Measurements from ENCODE around the gene ESYT1. TPM values are rescaled to one million over a fixed set of nuclear protein-coding genes. Genes with fewer than 3 reads are reported as not detected.

ESYT1 gene, protein sequence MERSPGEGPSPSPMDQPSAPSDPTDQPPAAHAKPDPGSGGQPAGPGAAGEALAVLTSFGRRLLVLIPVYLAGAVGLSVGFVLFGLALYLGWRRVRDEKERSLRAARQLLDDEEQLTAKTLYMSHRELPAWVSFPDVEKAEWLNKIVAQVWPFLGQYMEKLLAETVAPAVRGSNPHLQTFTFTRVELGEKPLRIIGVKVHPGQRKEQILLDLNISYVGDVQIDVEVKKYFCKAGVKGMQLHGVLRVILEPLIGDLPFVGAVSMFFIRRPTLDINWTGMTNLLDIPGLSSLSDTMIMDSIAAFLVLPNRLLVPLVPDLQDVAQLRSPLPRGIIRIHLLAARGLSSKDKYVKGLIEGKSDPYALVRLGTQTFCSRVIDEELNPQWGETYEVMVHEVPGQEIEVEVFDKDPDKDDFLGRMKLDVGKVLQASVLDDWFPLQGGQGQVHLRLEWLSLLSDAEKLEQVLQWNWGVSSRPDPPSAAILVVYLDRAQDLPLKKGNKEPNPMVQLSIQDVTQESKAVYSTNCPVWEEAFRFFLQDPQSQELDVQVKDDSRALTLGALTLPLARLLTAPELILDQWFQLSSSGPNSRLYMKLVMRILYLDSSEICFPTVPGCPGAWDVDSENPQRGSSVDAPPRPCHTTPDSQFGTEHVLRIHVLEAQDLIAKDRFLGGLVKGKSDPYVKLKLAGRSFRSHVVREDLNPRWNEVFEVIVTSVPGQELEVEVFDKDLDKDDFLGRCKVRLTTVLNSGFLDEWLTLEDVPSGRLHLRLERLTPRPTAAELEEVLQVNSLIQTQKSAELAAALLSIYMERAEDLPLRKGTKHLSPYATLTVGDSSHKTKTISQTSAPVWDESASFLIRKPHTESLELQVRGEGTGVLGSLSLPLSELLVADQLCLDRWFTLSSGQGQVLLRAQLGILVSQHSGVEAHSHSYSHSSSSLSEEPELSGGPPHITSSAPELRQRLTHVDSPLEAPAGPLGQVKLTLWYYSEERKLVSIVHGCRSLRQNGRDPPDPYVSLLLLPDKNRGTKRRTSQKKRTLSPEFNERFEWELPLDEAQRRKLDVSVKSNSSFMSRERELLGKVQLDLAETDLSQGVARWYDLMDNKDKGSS
- total RNA-seq (100 to 1,000 TPM; 185 to 191 TPM), polyA plus RNA-seq (374 TPM)

DNA sequence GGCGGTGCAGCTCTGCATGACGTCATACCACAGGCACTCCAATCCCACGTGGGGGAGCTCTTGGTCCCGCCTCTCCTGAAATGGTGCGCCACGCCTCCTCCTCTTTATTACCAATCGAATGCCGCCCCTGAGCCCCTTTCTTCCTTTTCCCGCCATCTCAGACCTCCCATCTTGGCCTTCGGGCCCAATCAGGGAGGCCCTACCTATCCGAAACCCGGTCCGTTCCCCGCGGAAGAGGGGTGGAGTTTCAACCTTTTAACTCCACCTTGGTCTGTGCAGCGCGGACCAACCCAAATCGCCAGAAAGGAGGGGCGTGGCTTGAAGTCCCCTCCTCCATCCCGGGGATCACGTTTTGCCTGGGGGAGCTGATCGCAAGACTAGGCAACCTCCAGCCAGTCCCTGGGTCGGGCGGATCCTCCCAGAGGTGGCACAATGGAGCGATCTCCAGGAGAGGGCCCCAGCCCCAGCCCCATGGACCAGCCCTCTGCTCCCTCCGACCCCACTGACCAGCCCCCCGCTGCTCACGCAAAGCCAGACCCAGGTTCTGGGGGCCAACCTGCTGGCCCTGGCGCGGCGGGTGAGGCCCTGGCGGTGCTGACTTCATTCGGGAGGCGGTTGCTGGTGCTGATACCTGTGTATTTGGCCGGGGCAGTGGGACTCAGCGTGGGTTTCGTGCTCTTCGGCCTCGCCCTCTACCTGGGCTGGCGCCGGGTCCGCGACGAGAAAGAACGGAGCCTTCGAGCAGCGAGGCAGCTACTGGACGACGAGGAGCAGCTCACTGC lies at the start of gene ESYT1:
Gene ESYT1, plus strand, starts transcription at position 380 of the 782 bp plus-strand sequence. Its CDS starts 53 bp downstream, at position 433.
- Histone ChIP-seq H3K4me3 (ENCODE audit: low read length) (peak within 1 kb of the TSS; percentile 90), H3K36me3 (ENCODE audit: insufficient read depth, low read length) (peaks cover 27% of the 10 kb centered on the region), H3K4me1 (ENCODE audit: insufficient read depth, low read length) (peaks cover 50% of the 10 kb centered on the region), H3K27ac (ENCODE audit: low read depth, low read length) (peak within 1 kb of the TSS; percentile 90), H3K9me3 (ENCODE audit: low read length) (no peaks in the 10 kb centered on the region), H3K27me3 (ENCODE audit: insufficient read depth, low read length, poor library complexity, severe bottlenecking) (no peaks in the 10 kb centered on the region)
- CTCF ChIA-PET, result interaction anchor here (0.6 to 8.6 kb wide), 19 partner anchors 8 to 501 kb away, joined by 3 to 121 read pairs (median 5); partner anchors contain the start of genes CD63, COQ10A, MYL6 and MYL6B
- peak; percentile 94 to 99 (median 99) for DNase-seq
- H3K9me3 Mint-ChIP-seq, result no peaks in the 10 kb centered on the region
- H3K36me3 Mint-ChIP-seq, result peaks cover 22 to 44% (median 27%) of the 10 kb centered on the region in 3 donors
- peak within 1 kb of the TSS; percentile 90 to 99 (median 98) for H3K27ac Mint-ChIP-seq
- H3K27me3 Mint-ChIP-seq, result peaks cover 0 to 2% of the 10 kb centered on the region in 2 donors
- H3K4me3 Mint-ChIP-seq, result peak within 1 kb of the TSS; percentile 86 to 99 (median 98)
- POLR2A ChIA-PET, result interaction anchor here (0.5 to 4.5 kb wide), 20 partner anchors 9 to 310 kb away, joined by 3 to 58 read pairs (median 6); partner anchors contain the start of genes IL23A, MYL6, MYL6B and ORMDL2
- H3K4me1 Mint-ChIP-seq, result peaks cover 59 to 71% (median 69%) of the 10 kb centered on the region in 3 donors

DNA sequence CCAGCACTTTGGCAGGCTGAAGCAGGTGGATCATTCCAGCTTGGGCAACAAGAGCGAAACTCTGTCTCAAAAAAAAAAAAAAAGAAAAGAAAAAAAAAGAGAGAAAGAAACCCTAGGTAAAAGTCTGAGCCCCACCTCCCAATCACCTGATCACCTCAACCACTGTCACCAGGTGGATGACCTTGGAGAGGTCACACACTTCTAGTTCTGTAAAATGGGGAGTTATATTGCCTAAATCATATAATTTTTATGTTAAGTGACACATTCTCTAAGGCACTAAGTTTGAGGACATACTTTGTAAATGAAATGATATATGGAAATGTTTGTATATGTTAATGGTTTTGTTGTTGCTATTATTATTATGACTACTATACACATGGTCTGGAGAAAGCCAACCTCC lies 49.6 kb upstream of the ESYT1 start:
- DNase-seq, result no peak
- Histone ChIP-seq H3K36me3 (ENCODE audit: insufficient read depth, low read length) (no peaks in the 10 kb centered on the region), H3K4me3 (ENCODE audit: low read length) (no peak overlapping the region), H3K27me3 (ENCODE audit: insufficient read depth, low read length, poor library complexity, severe bottlenecking) (peaks cover 6% of the 10 kb centered on the region), H3K4me1 (ENCODE audit: insufficient read depth, low read length) (peaks cover 5% of the 10 kb centered on the region), H3K27ac (ENCODE audit: low read depth, low read length) (no peak overlapping the region), H3K9me3 (ENCODE audit: low read length) (no peaks in the 10 kb centered on the region)
- peaks cover 0 to 1% (median 0%) of the 10 kb centered on the region in 3 donors for H3K36me3 Mint-ChIP-seq
- H3K4me3 Mint-ChIP-seq, result peak overlapping the region; percentile 84 to 94 (median 86)
- peaks cover 3 to 24% (median 4%) of the 10 kb centered on the region in 3 donors for H3K4me1 Mint-ChIP-seq
- ChIA-PET CTCF (interaction anchor here (0.7 to 1.6 kb wide), 9 partner anchors 10 to 83 kb away, joined by 3 to 8 read pairs (median 3); partner anchors contain the start of gene PA2G4), POLR2A (interaction anchor here (0.6 kb wide), 2 partner anchors 40 to 52 kb away, joined by 3 read pairs; partner anchors contain the start of gene ZC3H10)
- no peaks in the 10 kb centered on the region for H3K9me3 Mint-ChIP-seq
- H3K27ac Mint-ChIP-seq, result peak overlapping the region in 6 of 8 donors; percentile 10 to 61 (median 31)
- H3K27me3 Mint-ChIP-seq, result peaks cover 2 to 10% of the 10 kb centered on the region in 2 donors

DNA sequence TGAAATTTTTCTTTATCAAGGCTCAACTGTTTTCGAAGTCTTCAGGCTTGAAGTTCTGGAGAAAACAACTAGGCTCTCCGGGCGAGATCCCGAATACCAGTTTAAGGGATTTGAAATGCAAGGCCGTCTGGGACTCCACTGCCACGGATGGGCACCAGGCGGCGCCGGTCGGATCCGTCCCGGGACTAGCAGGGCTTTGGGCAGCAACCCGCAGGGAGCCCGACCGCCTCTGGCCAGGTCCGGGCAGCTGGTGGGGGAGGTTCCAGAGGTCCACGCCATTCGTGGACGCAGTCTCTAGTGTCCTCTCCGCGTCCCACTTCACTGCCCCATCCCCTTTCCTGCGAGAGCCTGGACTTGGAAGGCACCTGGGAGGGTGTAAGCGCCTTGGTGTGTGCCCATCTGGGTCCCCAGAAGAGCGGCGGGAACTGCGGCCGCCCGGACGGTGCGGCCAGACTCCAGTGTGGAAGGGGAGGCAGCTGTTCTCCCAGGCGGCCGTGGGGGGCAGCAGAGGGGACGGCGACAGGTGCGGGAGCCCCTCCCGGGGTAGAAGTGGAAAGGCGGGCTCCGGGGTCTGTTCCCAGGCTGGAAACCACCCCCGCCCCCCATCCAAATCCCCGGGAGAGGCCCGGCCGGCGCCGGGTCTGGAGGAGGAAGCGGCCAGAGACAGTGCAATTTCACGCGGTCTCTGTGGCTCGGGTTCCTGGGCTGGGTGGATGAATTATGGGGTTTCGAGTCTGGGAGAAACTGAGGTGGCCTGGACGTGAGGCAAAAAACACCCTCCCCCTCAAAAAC lies 48.9 kb upstream of the ESYT1 start:
- POLR2A ChIA-PET, result interaction anchor here (1.4 to 2.2 kb wide), 2 partner anchors 25 to 39 kb away, joined by 4 to 9 read pairs; partner anchors contain the start of genes PA2G4 and ZC3H10
- H3K4me3 ChIP-seq (ENCODE audit: low read length), result peak overlapping the region; percentile 83

DNA sequence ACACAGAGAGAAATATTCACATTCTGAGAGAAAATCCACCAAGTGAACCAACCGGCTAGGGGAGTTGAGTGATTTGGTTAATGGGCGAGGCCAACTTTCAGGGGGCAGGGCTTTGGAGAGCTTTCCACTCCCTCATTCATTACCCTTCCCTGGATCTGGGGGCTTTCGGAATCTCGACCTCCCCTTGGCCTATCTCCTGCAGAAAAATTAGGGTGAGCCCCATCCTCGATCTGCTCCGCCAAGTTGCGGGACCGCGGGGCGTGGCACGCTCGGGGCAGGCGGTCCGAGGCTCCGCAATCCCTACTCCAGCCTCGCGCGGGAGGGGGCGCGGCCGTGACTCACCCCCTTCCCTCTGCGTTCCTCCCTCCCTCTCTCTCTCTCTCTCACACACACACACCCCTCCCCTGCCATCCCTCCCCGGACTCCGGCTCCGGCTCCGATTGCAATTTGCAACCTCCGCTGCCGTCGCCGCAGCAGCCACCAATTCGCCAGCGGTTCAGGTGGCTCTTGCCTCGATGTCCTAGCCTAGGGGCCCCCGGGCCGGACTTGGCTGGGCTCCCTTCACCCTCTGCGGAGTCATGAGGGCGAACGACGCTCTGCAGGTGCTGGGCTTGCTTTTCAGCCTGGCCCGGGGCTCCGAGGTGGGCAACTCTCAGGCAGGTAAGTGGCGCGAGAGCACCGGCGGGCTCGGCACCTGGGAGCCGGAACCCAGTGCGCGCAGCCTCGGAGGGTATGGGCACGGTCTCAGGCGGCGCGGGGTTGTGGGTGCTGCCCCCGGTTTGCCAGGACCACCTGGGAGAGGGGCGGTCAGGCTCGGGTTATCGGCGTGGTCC lies 48.1 kb upstream of the ESYT1 start, which contains the start of gene ERBB3:
Gene ERBB3, plus strand, starts transcription at position 443 of the 833 bp plus-strand sequence. Its CDS starts 136 bp downstream, at position 579.
- peaks cover 3 to 24% (median 4%) of the 10 kb centered on the region in 3 donors for H3K4me1 Mint-ChIP-seq
- peaks cover 0 to 1% (median 0%) of the 10 kb centered on the region in 3 donors for H3K36me3 Mint-ChIP-seq
- Histone ChIP-seq H3K9me3 (ENCODE audit: low read length) (no peaks in the 10 kb centered on the region), H3K4me1 (ENCODE audit: insufficient read depth, low read length) (peaks cover 5% of the 10 kb centered on the region), H3K27me3 (ENCODE audit: insufficient read depth, low read length, poor library complexity, severe bottlenecking) (peaks cover 6% of the 10 kb centered on the region), H3K36me3 (ENCODE audit: insufficient read depth, low read length) (no peaks in the 10 kb centered on the region), H3K4me3 (ENCODE audit: low read length) (peak within 1 kb of the TSS; percentile 83), H3K27ac (ENCODE audit: low read depth, low read length) (peak within 1 kb of the TSS; percentile 38)
- H3K27ac Mint-ChIP-seq, result peak within 1 kb of the TSS in 6 of 8 donors; percentile 7 to 70 (median 46)
- peak within 1 kb of the TSS; percentile 84 to 94 (median 86) for H3K4me3 Mint-ChIP-seq
- H3K27me3 Mint-ChIP-seq, result peaks cover 7 to 13% of the 10 kb centered on the region in 2 donors
- ChIA-PET POLR2A (interaction anchor here (1.4 to 2.2 kb wide), 2 partner anchors 24 to 38 kb away, joined by 4 to 9 read pairs; partner anchors contain the start of genes PA2G4 and ZC3H10), CTCF (interaction anchor here (0.7 to 1.6 kb wide), 10 partner anchors 9 to 82 kb away, joined by 3 to 8 read pairs (median 3); partner anchors contain the start of genes PA2G4, RPL41 and ZC3H10)
- no peaks in the 10 kb centered on the region for H3K9me3 Mint-ChIP-seq
- peak; percentile 31 to 72 (median 52) for DNase-seq

More for the DNA sequence above, 48.9 kb upstream of the ESYT1 start:
- Histone ChIP-seq H3K4me1 (ENCODE audit: insufficient read depth, low read length) (peaks cover 5% of the 10 kb centered on the region), H3K27ac (ENCODE audit: low read depth, low read length) (peak overlapping the region; percentile 38), H3K9me3 (ENCODE audit: low read length) (no peaks in the 10 kb centered on the region), H3K36me3 (ENCODE audit: insufficient read depth, low read length) (no peaks in the 10 kb centered on the region), H3K27me3 (ENCODE audit: insufficient read depth, low read length, poor library complexity, severe bottlenecking) (peaks cover 6% of the 10 kb centered on the region)
- H3K36me3 Mint-ChIP-seq, result peaks cover 0 to 1% (median 0%) of the 10 kb centered on the region in 3 donors
- H3K9me3 Mint-ChIP-seq, result no peaks in the 10 kb centered on the region
- DNase-seq, result peak; percentile 37 to 70 (median 42)
- H3K4me1 Mint-ChIP-seq, result peaks cover 3 to 24% (median 4%) of the 10 kb centered on the region in 3 donors
- H3K27ac Mint-ChIP-seq, result peak overlapping the region in 6 of 8 donors; percentile 10 to 70 (median 50)
- CTCF ChIA-PET, result interaction anchor here (0.7 to 1.6 kb wide), 12 partner anchors 10 to 83 kb away, joined by 3 to 8 read pairs (median 3); partner anchors contain the start of genes PA2G4, RPL41 and ZC3H10
- H3K27me3 Mint-ChIP-seq, result peaks cover 7 to 12% of the 10 kb centered on the region in 2 donors
- peak overlapping the region; percentile 84 to 94 (median 86) for H3K4me3 Mint-ChIP-seq

DNA sequence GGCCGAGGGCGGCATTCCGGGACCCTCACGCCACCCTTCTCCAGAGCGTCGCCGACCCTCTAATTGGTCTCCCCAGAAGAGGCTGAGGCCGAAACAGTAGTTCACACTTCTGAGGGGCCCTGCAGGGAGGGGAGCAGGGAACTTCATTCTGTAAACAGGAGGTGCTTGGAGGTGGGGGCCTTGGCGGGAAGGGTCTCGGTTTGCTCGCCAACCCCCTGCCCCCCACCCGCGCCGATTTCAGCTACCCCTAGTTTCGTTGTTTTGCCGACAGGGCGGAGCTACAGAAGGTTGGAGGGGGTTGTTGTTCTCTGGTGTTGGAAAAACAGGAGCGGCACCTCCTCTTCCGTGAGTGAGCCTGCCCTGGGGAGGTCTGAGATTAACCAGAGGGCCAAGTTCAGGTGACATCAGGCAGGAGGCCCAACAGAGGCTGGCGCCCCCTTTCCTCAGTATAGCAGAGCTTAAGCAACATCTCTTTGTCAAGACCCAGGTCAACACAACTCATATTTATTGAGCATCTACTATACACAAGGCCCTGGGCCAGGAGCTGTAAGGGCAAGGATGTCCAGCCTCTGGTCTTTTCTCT lies 47.4 kb upstream of the ESYT1 start:
- Histone ChIP-seq H3K4me3 (ENCODE audit: low read length) (peak overlapping the region; percentile 83), H3K36me3 (ENCODE audit: insufficient read depth, low read length) (no peaks in the 10 kb centered on the region), H3K9me3 (ENCODE audit: low read length) (no peaks in the 10 kb centered on the region), H3K4me1 (ENCODE audit: insufficient read depth, low read length) (peaks cover 5% of the 10 kb centered on the region), H3K27ac (ENCODE audit: low read depth, low read length) (no peak overlapping the region), H3K27me3 (ENCODE audit: insufficient read depth, low read length, poor library complexity, severe bottlenecking) (peaks cover 6% of the 10 kb centered on the region)
- H3K9me3 Mint-ChIP-seq, result no peaks in the 10 kb centered on the region
- peaks cover 7 to 13% of the 10 kb centered on the region in 2 donors for H3K27me3 Mint-ChIP-seq
- peaks cover 3 to 24% (median 4%) of the 10 kb centered on the region in 3 donors for H3K4me1 Mint-ChIP-seq
- peak overlapping the region; percentile 84 to 94 (median 86) for H3K4me3 Mint-ChIP-seq
- POLR2A ChIA-PET, result interaction anchor here (0.7 to 2.2 kb wide), 4 partner anchors 23 to 38 kb away, joined by 3 to 9 read pairs (median 4); partner anchors contain the start of genes PA2G4, RPL41 and ZC3H10
- CTCF ChIA-PET, result interaction anchor here (1.0 to 1.1 kb wide), 2 partner anchors 13 to 44 kb away, joined by 3 read pairs; no protein-coding TSS in a partner anchor
- peak overlapping the region in 1 of 8 donors; percentile 42 for H3K27ac Mint-ChIP-seq
- no peak for DNase-seq
- peaks cover 0 to 1% (median 0%) of the 10 kb centered on the region in 3 donors for H3K36me3 Mint-ChIP-seq
